Sigmoid colon (tissue), 7 donors: ENCODE results near the gene WDR48. TPM values are rescaled to one million over a fixed set of nuclear protein-coding genes. Genes with fewer than 3 reads are reported as not detected.

Source experiments
- DNase-seq: peaks from one replicate; pipeline ENCODE4 v3.0.0-alpha.2; 2019
- H3K27ac ChIP-seq, 4 donors: fragments of 200-600 bp; sonication (generic); one replicate each; pipeline ENCODE4 v1.5.1; 2016 to 2019; ENCODE audit warnings: mild to moderate bottlenecking in 1 of 4
- H3K27me3 ChIP-seq, 3 donors: fragments of 200-600 bp; sonication (generic); one replicate each; pipeline ENCODE4 v1.5.1; 2019; ENCODE audit warnings: mild to moderate bottlenecking in 1 of 3
- H3K36me3 ChIP-seq, 4 donors: fragments of 200-600 bp; sonication (generic); one replicate each; pipeline ENCODE4 v1.5.1; 2016 to 2019
- H3K4me1 ChIP-seq, 4 donors: fragments of 200-600 bp; sonication (generic); one replicate each; pipeline ENCODE4 v1.5.1; 2017 to 2019
- H3K4me3 ChIP-seq, 4 donors: fragments of 200-600 bp; sonication (generic); one replicate each; pipeline ENCODE4 v1.5.1; 2017 to 2019; ENCODE audit warnings: mild to moderate bottlenecking in 2 of 4, moderate library complexity in 1 of 4
- H3K9me3 ChIP-seq, 4 donors: fragments of 200-600 bp in 3 of 4; sonication (generic) in 3 of 4; one replicate each; pipeline versions ENCODE4 v1.5.1 to v1.6.1; 2013 to 2019
- EP300 ChIP-seq, 4 donors: sonication (generic); formaldehyde crosslinking; IDR thresholded peaks; one replicate each; pipeline ENCODE4 v1.6.1; 2017; ENCODE audit warnings: antibody characterized with exemption in 4 of 4
- POLR2A ChIP-seq, 2 donors: fragments of 450-650 bp; IDR thresholded peaks; one replicate each; pipeline ENCODE4 v1.6.1; 2016; ENCODE audit warnings: antibody characterized with exemption in 2 of 2, mild to moderate bottlenecking in 2 of 2, moderate library complexity in 2 of 2
- POLR2AphosphoS5 ChIP-seq, 4 donors: sonication (generic); formaldehyde crosslinking; IDR thresholded peaks; one replicate each; pipeline ENCODE4 v1.6.1; 2017; ENCODE audit warnings: antibody characterized with exemption in 4 of 4
- WGBS, 2 donors: extraction: QIAGEN DNeasy Blood & Tissue Kit; methylation state at CpG; one replicate each; pipeline ENCODE4 v1.1.7; 2013; 5-methylcytosine and 5-hydroxymethylcytosine counted together
- intact Hi-C: fragments of 100-400 bp; cut with DNase I; formaldehyde crosslinking; loops from one replicate; pipeline ENCODE4 v1.15.1; 2023
- polyA plus RNA-seq, 3 donors: library from polyadenylated mRNA; stranded (reverse); fragments of 200-250 nt; gene quantifications; one replicate each; pipeline ENCODE4 v1.2.3, GENCODE V29; 2013
- total RNA-seq, 4 donors: library from RNA; depleted of rRNA; stranded (reverse); fragments of >200 nt; gene quantifications; one replicate each; pipeline ENCODE4 v1.1.0, GENCODE V29; 2016
- TF ChIP-seq, protein P1 (sequence below), 4 experiments: fragments of 450-650 bp in 3 of 4; fragments of 200-600 bp in 1 of 4; IDR thresholded peaks; one replicate each; pipeline ENCODE4 v1.5.1; 2016 to 2019; ENCODE audit warnings: antibody characterized with exemption in 4 of 4, mild to moderate bottlenecking in 3 of 4, moderate library complexity in 2 of 4
- donor health status: healthy with polysubstance abuse.
- donor health status: Bipolar disorder and iron deficiency.
- donor health status: healthy.

The WDR48 gene
- total RNA-seq = 10 to 100 TPM; 37.4 to 50.2 (median 40.7) TPM
- 10 to 100 TPM; 15.3 to 16.8 (median 16.6) TPM for polyA plus RNA-seq

DNA sequence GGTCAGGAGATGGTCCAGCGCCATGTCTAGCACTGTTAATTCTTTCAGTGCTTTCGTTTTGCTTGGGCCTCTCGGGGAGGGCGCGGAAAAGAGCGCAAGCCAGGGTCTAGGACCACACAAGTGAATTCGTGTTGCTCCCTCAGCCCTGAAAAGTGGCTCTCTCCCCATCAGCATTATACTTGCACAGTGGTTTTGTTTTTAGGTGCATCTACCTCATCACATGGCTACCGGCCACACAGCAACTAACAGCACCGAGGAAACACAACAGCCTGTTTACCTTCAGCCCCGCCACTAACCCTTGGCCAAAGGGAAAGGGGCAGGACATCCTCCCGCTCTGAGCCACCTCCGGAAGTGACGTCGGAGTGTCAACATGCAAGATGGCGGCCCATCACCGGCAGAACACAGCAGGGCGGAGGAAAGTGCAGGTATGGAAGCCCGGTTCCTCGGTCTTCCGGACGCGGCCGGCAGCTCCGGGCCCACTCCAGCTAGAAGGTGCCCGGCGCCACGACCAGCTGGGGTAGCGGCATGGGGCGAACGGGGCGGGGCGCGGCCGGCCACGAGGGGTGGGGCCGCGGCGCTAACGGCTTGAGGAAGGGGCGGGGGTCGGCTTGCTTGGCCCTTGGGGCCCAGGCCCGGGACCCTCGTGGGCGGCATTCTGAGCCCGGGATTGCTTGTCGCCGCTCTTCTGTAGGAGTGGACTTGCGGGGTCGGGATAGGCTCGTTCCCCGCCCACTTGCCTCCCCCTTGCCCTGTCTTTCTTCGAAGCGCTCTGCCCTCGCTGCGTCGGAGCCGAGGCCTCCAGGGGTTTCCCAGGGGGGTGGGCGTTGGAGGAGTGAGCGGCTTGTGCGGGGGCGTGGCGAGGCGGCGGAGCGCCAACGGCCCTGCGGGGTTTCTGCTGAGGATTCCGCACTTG is at the start of gene WDR48, which contains the start of gene SCN11A:
Gene WDR48, plus strand, starts transcription at position 368 of the 913 bp plus-strand sequence. Its CDS starts 10 bp downstream, at position 378.
Gene SCN11A, minus strand, starts transcription at position 296 of the 913 bp plus-strand sequence. CDS start 101,582 bp downstream, outside the sequence.
- peak within 1 kb of the TSS; percentile 84 to 91 (median 87) for H3K27ac ChIP-seq
- H3K4me1 ChIP-seq = peaks cover 0 to 20% (median 16%) of the 10 kb centered on the region in 4 donors
- intact Hi-C loops = loop anchor here (5.0 to 10.0 kb wide), 3 partner anchors 55 to 1403 kb away; partner anchors contain the start of genes ACVR2B, GORASP1, RPL14 and TTC21A
- H3K36me3 ChIP-seq = peaks cover 0 to 4% (median 0%) of the 10 kb centered on the region in 4 donors
- no peaks in the 10 kb centered on the region for H3K9me3 ChIP-seq
- TF ChIP-seq POLR2A (IDR thresholded peaks at IDR 0.05) (peak; percentile 69 to 83), POLR2AphosphoS5 (IDR thresholded peaks at IDR 0.05) (peak; percentile 89 to 97 (median 96)), EP300 (IDR thresholded peaks at IDR 0.05) (no peak)
- TF ChIP-seq, protein P1, sequence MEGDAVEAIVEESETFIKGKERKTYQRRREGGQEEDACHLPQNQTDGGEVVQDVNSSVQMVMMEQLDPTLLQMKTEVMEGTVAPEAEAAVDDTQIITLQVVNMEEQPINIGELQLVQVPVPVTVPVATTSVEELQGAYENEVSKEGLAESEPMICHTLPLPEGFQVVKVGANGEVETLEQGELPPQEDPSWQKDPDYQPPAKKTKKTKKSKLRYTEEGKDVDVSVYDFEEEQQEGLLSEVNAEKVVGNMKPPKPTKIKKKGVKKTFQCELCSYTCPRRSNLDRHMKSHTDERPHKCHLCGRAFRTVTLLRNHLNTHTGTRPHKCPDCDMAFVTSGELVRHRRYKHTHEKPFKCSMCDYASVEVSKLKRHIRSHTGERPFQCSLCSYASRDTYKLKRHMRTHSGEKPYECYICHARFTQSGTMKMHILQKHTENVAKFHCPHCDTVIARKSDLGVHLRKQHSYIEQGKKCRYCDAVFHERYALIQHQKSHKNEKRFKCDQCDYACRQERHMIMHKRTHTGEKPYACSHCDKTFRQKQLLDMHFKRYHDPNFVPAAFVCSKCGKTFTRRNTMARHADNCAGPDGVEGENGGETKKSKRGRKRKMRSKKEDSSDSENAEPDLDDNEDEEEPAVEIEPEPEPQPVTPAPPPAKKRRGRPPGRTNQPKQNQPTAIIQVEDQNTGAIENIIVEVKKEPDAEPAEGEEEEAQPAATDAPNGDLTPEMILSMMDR (IDR thresholded peaks at IDR 0.05) = no peak
- peak; percentile 97 for DNase-seq
- WGBS, 2 donors = 1% methylated on average over 68 of the region's 68 CpGs
- H3K27me3 ChIP-seq = no peaks in the 10 kb centered on the region
- peak within 1 kb of the TSS; percentile 92 to 99 (median 95) for H3K4me3 ChIP-seq

GRCh38 chr3:39005295-39005694 is 46.5 kb upstream of the WDR48 start:
- intact Hi-C loops = no loop called here
- TF ChIP-seq EP300 (IDR thresholded peaks at IDR 0.05) = no peak
- no peak for TF ChIP-seq POLR2AphosphoS5 (IDR thresholded peaks at IDR 0.05)
- TF ChIP-seq, protein P1 (IDR thresholded peaks at IDR 0.05) = no peak
- Histone ChIP-seq H3K9me3 (peaks cover 0 to 4% (median 0%) of the 10 kb centered on the region in 4 donors), H3K27me3 (no peaks in the 10 kb centered on the region), H3K4me3 (no peak overlapping the region), H3K27ac (no peak overlapping the region), H3K4me1 (no peaks in the 10 kb centered on the region), H3K36me3 (no peaks in the 10 kb centered on the region)
- no peak for DNase-seq
- WGBS, 2 donors = 47 to 64% methylated on average over 2 of the region's 2 CpGs

- H3K4me1 ChIP-seq = no peaks in the 10 kb centered on the region
Observed at GRCh38 chr3:39011191-39011736, 40.6 kb upstream of the WDR48 start.

GRCh38 chr3:39013289-39013688 is 38.5 kb upstream of the WDR48 start:
- no peak for DNase-seq
- Histone ChIP-seq H3K27me3 (no peaks in the 10 kb centered on the region), H3K27ac (no peak overlapping the region), H3K4me3 (no peak overlapping the region), H3K36me3 (no peaks in the 10 kb centered on the region), H3K4me1 (no peaks in the 10 kb centered on the region), H3K9me3 (peaks cover 0 to 4% (median 0%) of the 10 kb centered on the region in 4 donors)
- intact Hi-C loops = no loop called here
- WGBS, 2 donors = 49 to 78% methylated on average over 2 of the region's 2 CpGs
- TF ChIP-seq POLR2A (IDR thresholded peaks at IDR 0.05) = no peak

More at GRCh38 chr3:39011191-39011736, 40.6 kb upstream of the WDR48 start:
- TF ChIP-seq, protein P1 (IDR thresholded peaks at IDR 0.05) = no peak
- TF ChIP-seq POLR2AphosphoS5 (IDR thresholded peaks at IDR 0.05) (no peak), EP300 (IDR thresholded peaks at IDR 0.05) (no peak), POLR2A (IDR thresholded peaks at IDR 0.05) (no peak)
- no peak overlapping the region for H3K4me3 ChIP-seq
- no peak overlapping the region for H3K27ac ChIP-seq
- H3K36me3 ChIP-seq = no peaks in the 10 kb centered on the region
- intact Hi-C loops = no loop called here
- DNase-seq = no peak
- WGBS, 2 donors = 55 to 76% methylated on average over 2 of the region's 2 CpGs
- no peaks in the 10 kb centered on the region for H3K27me3 ChIP-seq
- H3K9me3 ChIP-seq = peaks cover 0 to 4% (median 0%) of the 10 kb centered on the region in 4 donors
